ENCODE data around the gene MINPP1. TPM values are rescaled to one million over a fixed set of nuclear protein-coding genes. Genes with fewer than 3 reads are reported as not detected.

The MINPP1 gene
- total and polyA plus RNA-seq, 2 experiments from 2014 or later = 45.7 to 45.8 TPM

GRCh38 chr10:87503886-87504285 is 807 bp upstream of the MINPP1 start:
- Histone ChIP-seq H2AFZ (peak overlapping the region; percentile 88), H3K36me3 (ENCODE audit: low read depth) (peaks cover 3% of the 10 kb centered on the region; the same call in 1 of the 2 replicates), H3K4me1 (ENCODE audit: insufficient read depth) (peaks cover 21% of the 10 kb centered on the region), H3K9me2 (ENCODE audit: insufficient read depth) (no peaks in the 10 kb centered on the region), H3K9me3 (ENCODE audit: low read depth) (no peaks in the 10 kb centered on the region), H3F3A (ENCODE audit: insufficient read depth) (peaks cover 13% of the 10 kb centered on the region), H3K4me2 (ENCODE audit: unreplicated experiment) (peak overlapping the region; percentile 96), H3K9ac (peak overlapping the region; percentile 86), H3K4me3 (peak overlapping the region; percentile 88), H3K27ac (peak overlapping the region; percentile 93), H3K27me3 (replicated peaks; ENCODE audit: insufficient read depth) (no peaks in the 10 kb centered on the region), H3K79me2 (ENCODE audit: insufficient read depth) (peaks cover 41% of the 10 kb centered on the region), H4K20me1 (ENCODE audit: insufficient read depth) (0 out of 2 replicates have a peak, but pooled peaks cover 4% of the 10 kb centered on the region)
- peak; percentile 73 for DNase-seq
- TF ChIP-seq EZH2phosphoT487 (IDR thresholded peaks at IDR 0.05; ENCODE audit: insufficient read depth, low read depth) (no peak), EZH2 (IDR thresholded peaks at IDR 0.05; ENCODE audit: insufficient read depth, poor library complexity, severe bottlenecking) (no peak)
- in situ Hi-C loops (cut with MboI) = loop anchor here (25.0 kb wide), 1 partner anchor 292 kb away; no protein-coding TSS in a partner anchor
- 61 to 72% methylated on average over 6 of the region's 6 CpGs for WGBS, 2 experiments (ENCODE audit: low coverage in 1 of 2, low lambda C conversion rate in 2 of 2, missing lambda C conversion rate in 2 of 2)

- no peaks in the 10 kb centered on the region for H3K9me3 ChIP-seq (ENCODE audit: low read depth)
- H3K79me2 ChIP-seq (ENCODE audit: insufficient read depth) = peaks cover 45% of the 10 kb centered on the region
- peak overlapping the region; percentile 96 for H3K4me2 ChIP-seq (ENCODE audit: unreplicated experiment)
- peak overlapping the region; percentile 93 for H3K27ac ChIP-seq
- H4K20me1 ChIP-seq (ENCODE audit: insufficient read depth) = 0 out of 2 replicates have a peak, but pooled peaks cover 4% of the 10 kb centered on the region
- peaks cover 4% of the 10 kb centered on the region; the same call in 1 of the 2 replicates for H3K36me3 ChIP-seq (ENCODE audit: low read depth)
- no peak for DNase-seq
- peak overlapping the region; percentile 88 for H3K4me3 ChIP-seq
- peak overlapping the region; percentile 86 for H3K9ac ChIP-seq
- no peaks in the 10 kb centered on the region for H3K27me3 ChIP-seq (replicated peaks; ENCODE audit: insufficient read depth)
- TF ChIP-seq EZH2phosphoT487 (IDR thresholded peaks at IDR 0.05; ENCODE audit: insufficient read depth, low read depth) = no peak
- TF ChIP-seq EZH2 (IDR thresholded peaks at IDR 0.05; ENCODE audit: insufficient read depth, poor library complexity, severe bottlenecking) = no peak
- in situ Hi-C loops (cut with MboI) = loop anchor here (25.0 kb wide), 1 partner anchor 292 kb away; no protein-coding TSS in a partner anchor
- 2 to 4% methylated on average over 10 of the region's 10 CpGs for WGBS, 2 experiments (ENCODE audit: low coverage in 1 of 2, low lambda C conversion rate in 2 of 2, missing lambda C conversion rate in 2 of 2)
- peak overlapping the region; percentile 88 for H2AFZ ChIP-seq
- peaks cover 13% of the 10 kb centered on the region for H3F3A ChIP-seq (ENCODE audit: insufficient read depth)
- H3K9me2 ChIP-seq (ENCODE audit: insufficient read depth) = no peaks in the 10 kb centered on the region
- peaks cover 21% of the 10 kb centered on the region for H3K4me1 ChIP-seq (ENCODE audit: insufficient read depth)
Measured at GRCh38 chr10:87504307-87504639, 420 bp upstream of the MINPP1 start.

- H3K9ac ChIP-seq = peak overlapping the region; percentile 86
- peak overlapping the region; percentile 88 for H3K4me3 ChIP-seq
- H3K9me2 ChIP-seq (ENCODE audit: insufficient read depth) = no peaks in the 10 kb centered on the region
- H3K27ac ChIP-seq = peak overlapping the region; percentile 93
- H3F3A ChIP-seq (ENCODE audit: insufficient read depth) = peaks cover 13% of the 10 kb centered on the region
- peaks cover 21% of the 10 kb centered on the region for H3K4me1 ChIP-seq (ENCODE audit: insufficient read depth)
- DNase-seq = peak; percentile 87
- peak overlapping the region; percentile 96 for H3K4me2 ChIP-seq (ENCODE audit: unreplicated experiment)
- peaks cover 58% of the 10 kb centered on the region for H3K79me2 ChIP-seq (ENCODE audit: insufficient read depth)
- TF ChIP-seq EZH2 (IDR thresholded peaks at IDR 0.05; ENCODE audit: insufficient read depth, poor library complexity, severe bottlenecking) = no peak
- TF ChIP-seq EZH2phosphoT487 (IDR thresholded peaks at IDR 0.05; ENCODE audit: insufficient read depth, low read depth) = no peak
- H3K27me3 ChIP-seq (replicated peaks; ENCODE audit: insufficient read depth) = no peaks in the 10 kb centered on the region
- WGBS, 2 experiments (ENCODE audit: low coverage in 1 of 2, low lambda C conversion rate in 2 of 2, missing lambda C conversion rate in 2 of 2) = 1 to 2% methylated on average over 23 to 28 of the region's 41 CpGs
- H3K36me3 ChIP-seq (ENCODE audit: low read depth) = peaks cover 4% of the 10 kb centered on the region; the same call in 1 of the 2 replicates
- in situ Hi-C loops (cut with MboI) = loop anchor here (25.0 kb wide), 1 partner anchor 293 kb away; no protein-coding TSS in a partner anchor
- H4K20me1 ChIP-seq (ENCODE audit: insufficient read depth) = 0 out of 2 replicates have a peak, but pooled peaks cover 4% of the 10 kb centered on the region
- no peaks in the 10 kb centered on the region for H3K9me3 ChIP-seq (ENCODE audit: low read depth)
- peak overlapping the region; percentile 88 for H2AFZ ChIP-seq
Measured at GRCh38 chr10:87505366-87506111, 846 bp downstream of the MINPP1 start.

- Histone ChIP-seq H3F3A (ENCODE audit: insufficient read depth) (peaks cover 13% of the 10 kb centered on the region), H3K4me1 (ENCODE audit: insufficient read depth) (peaks cover 21% of the 10 kb centered on the region), H4K20me1 (ENCODE audit: insufficient read depth) (0 out of 2 replicates have a peak, but pooled peaks cover 4% of the 10 kb centered on the region), H3K27ac (no peak overlapping the region), H3K4me2 (ENCODE audit: unreplicated experiment) (peak overlapping the region; percentile 96), H3K9me3 (ENCODE audit: low read depth) (no peaks in the 10 kb centered on the region), H3K27me3 (replicated peaks; ENCODE audit: insufficient read depth) (no peaks in the 10 kb centered on the region), H2AFZ (no peak overlapping the region), H3K9me2 (ENCODE audit: insufficient read depth) (no peaks in the 10 kb centered on the region), H3K4me3 (peak overlapping the region; percentile 88), H3K9ac (peak overlapping the region; percentile 86), H3K36me3 (ENCODE audit: low read depth) (peaks cover 16% of the 10 kb centered on the region), H3K79me2 (ENCODE audit: insufficient read depth) (peaks cover 60% of the 10 kb centered on the region)
- DNase-seq = no peak
- in situ Hi-C loops (cut with MboI) = loop anchor here (25.0 kb wide), 1 partner anchor 295 kb away; no protein-coding TSS in a partner anchor
- WGBS, 2 experiments (ENCODE audit: low coverage in 1 of 2, low lambda C conversion rate in 2 of 2, missing lambda C conversion rate in 2 of 2) = 79 to 82% methylated on average over 3 of the region's 3 CpGs
- TF ChIP-seq EZH2 (IDR thresholded peaks at IDR 0.05; ENCODE audit: insufficient read depth, poor library complexity, severe bottlenecking) = no peak
- TF ChIP-seq EZH2phosphoT487 (IDR thresholded peaks at IDR 0.05; ENCODE audit: insufficient read depth, low read depth) = no peak
Measured at GRCh38 chr10:87506956-87507355, 2.3 kb downstream of the MINPP1 start.

All from GM23248 (cell line).